ENCODE data around the gene SYT1.

The SYT1 gene

DNA sequence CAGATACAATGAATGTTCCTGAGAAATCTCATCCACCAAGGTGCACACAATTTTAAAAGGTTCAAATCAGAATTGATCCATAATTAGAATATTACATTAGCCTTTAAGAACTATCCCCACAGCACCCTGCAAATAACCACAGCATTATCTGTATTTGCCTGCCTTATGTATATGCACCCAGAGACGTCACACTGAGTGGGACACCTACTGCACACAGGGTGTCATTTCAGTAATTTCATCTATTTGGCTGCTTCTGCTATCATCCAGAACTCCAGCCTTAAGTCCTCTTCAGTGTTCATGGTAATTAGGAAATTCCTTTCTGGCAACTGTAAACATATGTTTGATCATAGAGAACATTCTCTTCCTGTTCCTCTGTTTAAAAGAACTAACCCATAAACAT, 298.4 kb downstream of the SYT1 start:
- Histone ChIP-seq H3K9me3 (replicated peaks in 1 of 11) (no peaks in the 10 kb centered on the region), H3K27me3 (no peaks in the 10 kb centered on the region), H3K9ac (no peak overlapping the region), H3K36me3 (peaks cover 0 to 11% (median 3%) of the 10 kb centered on the region in 11 experiments; a peak in 7 of 22 replicates), H3K4me2 (no peak overlapping the region), H3K4me3 (no peak overlapping the region), H3K4me1 (no peaks in the 10 kb centered on the region), H4K20me1 (no peaks in the 10 kb centered on the region), H3K27ac (no peak overlapping the region)
- TF ChIP-seq Cebpa-rat (IDR thresholded peaks at IDR 0.05), result no peak

DNA sequence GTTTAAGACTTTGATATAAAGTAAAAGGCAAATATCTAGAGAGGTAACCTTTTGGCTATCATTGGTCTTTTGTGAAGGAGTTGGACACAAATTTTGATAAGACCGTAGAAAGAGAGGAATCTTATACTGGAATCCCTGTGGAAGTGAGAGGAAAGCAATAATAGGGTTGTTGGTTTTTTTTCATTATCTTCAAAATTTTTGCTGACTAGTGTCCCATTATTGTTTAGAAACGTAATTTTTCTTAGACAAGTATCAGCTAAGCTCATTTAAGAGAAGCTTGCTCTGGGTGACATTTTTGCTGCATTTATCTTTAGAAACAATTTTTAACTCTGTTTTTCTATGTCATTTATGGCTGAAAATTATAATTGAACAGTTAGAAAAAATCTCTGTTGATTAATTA, 300.3 kb downstream of the SYT1 start:
- Histone ChIP-seq H3K9me3 (replicated peaks in 1 of 11) (peaks cover 5 to 11% (median 6%) of the 10 kb centered on the region in 11 experiments; a peak in 15 of 22 replicates), H4K20me1 (no peaks in the 10 kb centered on the region), H3K27me3 (no peaks in the 10 kb centered on the region), H3K36me3 (peaks cover 0 to 20% (median 7%) of the 10 kb centered on the region in 11 experiments; a peak in 9 of 22 replicates), H3K4me2 (no peak overlapping the region), H3K27ac (no peak overlapping the region), H3K9ac (no peak overlapping the region), H3K4me3 (no peak overlapping the region), H3K4me1 (no peaks in the 10 kb centered on the region)
- no peak for TF ChIP-seq Cebpa-rat (IDR thresholded peaks at IDR 0.05)

DNA sequence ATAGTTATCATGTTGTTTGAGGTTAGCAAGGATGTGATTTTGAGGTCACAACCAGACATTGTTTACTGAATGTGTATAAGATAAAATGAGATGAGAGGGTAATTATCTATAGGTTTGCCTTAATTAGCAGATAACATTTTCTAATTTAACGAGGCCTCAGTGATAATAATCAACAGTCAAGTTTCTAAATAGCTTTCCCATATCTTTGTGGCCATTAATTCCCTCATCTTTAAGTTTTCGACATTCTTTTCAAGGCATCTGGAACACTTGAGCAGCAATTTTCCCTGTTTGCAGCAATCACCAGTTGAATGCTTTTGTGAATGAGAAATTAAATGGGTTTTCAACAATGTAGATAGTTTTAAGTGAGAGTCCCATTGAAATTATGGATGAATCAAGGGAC, 304.1 kb downstream of the SYT1 start:
- Histone ChIP-seq H3K4me2 (no peak overlapping the region), H4K20me1 (no peaks in the 10 kb centered on the region)
- TF ChIP-seq Cebpa-rat (IDR thresholded peaks at IDR 0.05), result no peak

DNA sequence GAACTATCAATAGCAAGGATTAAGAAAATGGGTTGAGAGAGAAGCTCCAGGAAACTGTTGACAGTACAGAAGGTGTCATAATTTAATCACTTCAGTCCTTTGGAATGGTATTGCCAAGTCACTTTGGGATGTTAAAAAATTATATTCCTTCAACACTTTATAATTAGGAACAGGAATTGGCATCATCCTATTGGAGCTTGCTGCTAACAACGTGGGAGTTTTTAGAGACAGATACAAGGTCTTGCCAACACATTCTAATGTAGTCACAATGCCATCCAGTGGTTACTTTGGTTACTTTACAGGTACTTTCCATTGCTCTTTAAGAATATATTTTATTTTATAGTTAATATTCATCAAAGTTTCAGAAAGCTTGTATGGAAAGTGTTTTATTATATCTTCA, 310.1 kb downstream of the SYT1 start:
- H3K27ac ChIP-seq, result no peak overlapping the region
- no peaks in the 10 kb centered on the region for H3K27me3 ChIP-seq
- H3K4me2 ChIP-seq, result no peak overlapping the region
- peaks cover 12 to 18% (median 14%) of the 10 kb centered on the region in 11 experiments; a peak in 19 of 22 replicates for H3K9me3 ChIP-seq (replicated peaks in 1 of 11)
- no peak overlapping the region for H3K9ac ChIP-seq
- H3K4me3 ChIP-seq, result no peak overlapping the region
- no peaks in the 10 kb centered on the region for H3K4me1 ChIP-seq
- H4K20me1 ChIP-seq, result no peaks in the 10 kb centered on the region
- TF ChIP-seq Cebpa-rat (IDR thresholded peaks at IDR 0.05), result no peak
- H3K36me3 ChIP-seq, result peaks cover 0 to 18% (median 9%) of the 10 kb centered on the region in 11 experiments; a peak in 10 of 22 replicates

More for the DNA sequence above, 304.1 kb downstream of the SYT1 start:
- Histone ChIP-seq H3K9ac (no peak overlapping the region), H3K4me1 (no peaks in the 10 kb centered on the region), H3K36me3 (peaks cover 0 to 21% (median 13%) of the 10 kb centered on the region in 11 experiments; a peak in 8 of 22 replicates), H3K9me3 (replicated peaks in 1 of 11) (peaks cover 13 to 20% (median 17%) of the 10 kb centered on the region in 11 experiments; a peak in 18 of 22 replicates), H3K27me3 (no peaks in the 10 kb centered on the region), H3K27ac (no peak overlapping the region), H3K4me3 (no peak overlapping the region)

DNA sequence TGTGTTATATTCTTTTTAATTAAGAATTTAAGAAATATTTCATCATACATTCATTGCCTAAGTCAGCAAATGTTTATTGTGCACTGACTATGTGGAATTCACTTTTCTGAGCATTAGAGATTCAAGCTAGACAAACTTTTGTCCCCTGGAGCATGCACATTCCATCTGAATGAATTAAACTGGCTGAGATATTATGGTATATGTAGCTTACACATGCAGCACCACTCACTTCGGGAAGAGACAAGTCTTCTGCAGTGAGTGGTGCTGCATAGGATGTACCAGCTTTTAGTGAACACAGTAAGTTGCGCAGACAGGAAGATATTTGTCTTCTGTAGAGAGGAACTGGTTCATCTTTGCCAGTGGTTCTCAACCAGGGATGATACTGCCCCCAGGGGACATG, 318.4 kb downstream of the SYT1 start:
- H3K4me3 ChIP-seq, result no peak overlapping the region
- peaks cover 0 to 22% (median 19%) of the 10 kb centered on the region in 10 experiments; a peak in 16 of 20 replicates for H3K4me1 ChIP-seq
- H3K27me3 ChIP-seq, result no peaks in the 10 kb centered on the region
- TF ChIP-seq Cebpa-rat (IDR thresholded peaks at IDR 0.05), result no peak
- H3K36me3 ChIP-seq, result peaks cover 0 to 47% (median 13%) of the 10 kb centered on the region in 11 experiments; a peak in 9 of 22 replicates
- H3K27ac ChIP-seq, result no peak overlapping the region
- no peaks in the 10 kb centered on the region; a peak in 2 of 22 replicates for H4K20me1 ChIP-seq
- no peaks in the 10 kb centered on the region for H3K9me3 ChIP-seq (replicated peaks in 1 of 11)
- no peak overlapping the region; a peak in 1 of 22 replicates for H3K4me2 ChIP-seq
- no peak overlapping the region for H3K9ac ChIP-seq

DNA sequence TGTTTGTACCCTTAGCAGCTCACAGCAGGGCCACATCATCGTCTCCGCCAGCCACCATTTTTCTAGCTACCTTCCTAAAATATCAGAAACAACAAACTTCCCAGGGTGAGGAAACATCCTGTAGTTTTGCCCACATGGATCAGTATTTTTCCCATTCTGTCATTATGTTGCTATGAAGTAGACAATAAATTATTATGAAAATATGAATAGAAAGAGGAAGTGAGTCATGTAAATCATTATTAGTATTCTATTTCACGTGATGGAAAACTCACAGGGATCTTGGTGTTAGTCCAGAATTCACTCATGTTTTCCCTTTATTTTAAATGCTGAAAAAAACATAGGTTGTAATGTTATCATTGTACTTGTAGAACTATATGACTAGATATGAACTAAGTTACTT, 319.4 kb downstream of the SYT1 start:
- Histone ChIP-seq H4K20me1 (no peaks in the 10 kb centered on the region; a peak in 2 of 22 replicates), H3K4me2 (peak overlapping the region in 2 of 11 experiments; percentile 6 to 23; a peak in 3 of 22 replicates), H3K4me3 (no peak overlapping the region), H3K9ac (no peak overlapping the region), H3K27ac (peak overlapping the region in 2 of 11 experiments; percentile 36 to 42; a peak in 2 of 22 replicates), H3K9me3 (replicated peaks in 1 of 11) (no peaks in the 10 kb centered on the region), H3K27me3 (no peaks in the 10 kb centered on the region), H3K36me3 (peaks cover 0 to 47% (median 13%) of the 10 kb centered on the region in 11 experiments; a peak in 9 of 22 replicates), H3K4me1 (peaks cover 0 to 22% (median 19%) of the 10 kb centered on the region in 10 experiments; a peak in 16 of 20 replicates)
- TF ChIP-seq Cebpa-rat (IDR thresholded peaks at IDR 0.05), result no peak

DNA sequence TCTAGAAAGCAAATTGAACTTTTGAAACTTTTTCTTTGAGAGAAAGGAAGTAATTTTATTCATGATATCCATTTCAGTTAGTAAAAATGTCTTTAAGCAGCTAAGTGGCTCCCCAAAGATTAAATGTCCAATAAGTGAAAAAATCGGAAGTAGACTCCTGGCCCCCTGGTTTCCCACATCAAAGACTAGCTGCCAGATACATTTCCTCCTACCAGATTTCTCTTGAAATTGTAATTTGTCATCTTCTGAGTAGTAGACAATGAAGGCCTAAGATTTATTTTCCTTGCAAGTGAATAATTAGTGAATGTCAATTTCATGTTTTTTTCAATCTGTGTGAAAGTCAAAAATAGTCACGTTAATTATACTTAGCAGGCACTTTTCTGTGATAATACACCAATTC, 321.9 kb downstream of the SYT1 start:
- H3K4me3 ChIP-seq, result no peak overlapping the region
- H4K20me1 ChIP-seq, result no peaks in the 10 kb centered on the region; a peak in 2 of 22 replicates
- H3K27ac ChIP-seq, result no peak overlapping the region
- H3K9ac ChIP-seq, result no peak overlapping the region
- no peak for TF ChIP-seq Cebpa-rat (IDR thresholded peaks at IDR 0.05)
- H3K4me2 ChIP-seq, result peak overlapping the region in 9 of 11 experiments; percentile 7 to 51 (median 42); a peak in 12 of 22 replicates
- no peaks in the 10 kb centered on the region for H3K9me3 ChIP-seq (replicated peaks in 1 of 11)
- H3K36me3 ChIP-seq, result peaks cover 0 to 49% (median 7%) of the 10 kb centered on the region in 11 experiments; a peak in 8 of 22 replicates
- H3K27me3 ChIP-seq, result no peaks in the 10 kb centered on the region
- H3K4me1 ChIP-seq, result peaks cover 4 to 32% (median 25%) of the 10 kb centered on the region in 10 experiments

DNA sequence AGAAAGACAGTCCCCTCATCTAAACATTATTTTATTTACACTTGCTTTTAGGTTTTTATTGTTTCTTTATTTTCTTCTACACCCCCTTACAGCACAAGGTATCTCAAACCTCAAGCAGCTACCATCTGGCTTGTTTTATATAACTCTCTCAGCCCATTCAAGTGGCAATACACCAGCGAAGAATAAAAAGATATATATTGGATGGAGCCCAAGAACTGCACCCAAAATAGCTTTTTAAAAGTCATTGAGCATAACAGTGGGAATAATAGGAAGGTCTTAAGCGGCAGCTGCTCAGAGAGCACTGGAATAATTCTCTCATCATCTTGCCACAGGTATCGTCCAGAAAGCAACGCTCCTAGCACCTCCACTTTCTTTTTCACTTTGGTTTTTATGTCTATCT, 322.5 kb downstream of the SYT1 start:
- no peaks in the 10 kb centered on the region for H3K27me3 ChIP-seq
- peaks cover 8 to 36% (median 28%) of the 10 kb centered on the region in 10 experiments for H3K4me1 ChIP-seq
- no peaks in the 10 kb centered on the region for H3K9me3 ChIP-seq (replicated peaks in 1 of 11)
- H3K36me3 ChIP-seq, result peaks cover 0 to 45% (median 7%) of the 10 kb centered on the region in 11 experiments; a peak in 8 of 22 replicates
- TF ChIP-seq Cebpa-rat (IDR thresholded peaks at IDR 0.05), result no peak
- no peaks in the 10 kb centered on the region; a peak in 2 of 22 replicates for H4K20me1 ChIP-seq
- no peak overlapping the region; a peak in 3 of 22 replicates for H3K4me2 ChIP-seq
- H3K27ac ChIP-seq, result no peak overlapping the region
- H3K4me3 ChIP-seq, result no peak overlapping the region
- no peak overlapping the region for H3K9ac ChIP-seq

DNA sequence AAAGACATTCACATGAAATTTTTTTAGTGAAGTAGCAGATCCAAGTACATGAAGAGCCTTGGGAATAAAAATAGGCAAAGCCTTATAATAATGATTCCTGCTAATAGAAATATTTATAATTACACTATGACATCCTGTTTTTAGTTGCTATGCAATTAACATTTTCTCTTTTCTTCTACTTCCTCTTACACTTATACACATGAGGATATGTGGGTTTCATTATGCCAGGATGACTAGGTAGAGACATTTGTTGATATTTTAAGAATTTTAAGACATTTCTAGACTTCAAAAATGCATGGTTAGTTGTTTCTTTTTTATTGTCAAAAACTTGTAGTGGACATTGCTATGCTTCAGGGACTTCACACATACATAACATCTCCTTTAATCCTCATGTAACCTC, 326.8 kb downstream of the SYT1 start:
- Histone ChIP-seq H3K27me3 (no peaks in the 10 kb centered on the region), H4K20me1 (no peaks in the 10 kb centered on the region; a peak in 1 of 22 replicates), H3K9ac (no peak overlapping the region), H3K4me2 (peak overlapping the region in 10 of 11 experiments; percentile 7 to 44 (median 34); a peak in 14 of 22 replicates), H3K4me3 (no peak overlapping the region), H3K4me1 (peaks cover 8 to 23% (median 13%) of the 10 kb centered on the region in 10 experiments), H3K27ac (peak overlapping the region in 3 of 11 experiments; percentile 26 to 54 (median 39); a peak in 2 of 22 replicates), H3K9me3 (replicated peaks in 1 of 11) (no peaks in the 10 kb centered on the region), H3K36me3 (peaks cover 0 to 35% (median 7%) of the 10 kb centered on the region in 11 experiments; a peak in 8 of 22 replicates)
- no peak for TF ChIP-seq Cebpa-rat (IDR thresholded peaks at IDR 0.05)
